GM13976 (cell line): ENCODE results near the gene CCDC88B.

Source experiments
- DNase-seq: peaks from one replicate; pipeline ENCODE4 v3.0.0; 2012; ENCODE audit warnings: low spot score
- CTCF ChIP-seq: IDR thresholded peaks from 2 replicates; pipeline ENCODE4 v1.5.1; 2012; ENCODE audit warnings: borderline replicate concordance, mild to moderate bottlenecking; ENCODE audit not compliant: insufficient read depth; ENCODE audit errors: extremely low read depth, missing control alignments, control extremely low read depth
- in situ Hi-C: fragments of 300-500 bp; cut with MboI; formaldehyde crosslinking; loops from one replicate; pipeline ENCODE4 v1.12.0; 2022; ENCODE audit warnings: low sequenced_read_pairs, mixed read lengths, inconsistent platforms; ENCODE audit not compliant: unreplicated experiment

Gene CCDC88B

GRCh38 chr11:64298966-64299846 is 40.8 kb upstream of the CCDC88B start:
- no peak for DNase-seq
- no peak for TF ChIP-seq CTCF
- in situ Hi-C loops: loop anchor here (25.0 kb wide), 1 partner anchor 312 kb away; the partner anchor contains the start of gene OTUB1

DNA sequence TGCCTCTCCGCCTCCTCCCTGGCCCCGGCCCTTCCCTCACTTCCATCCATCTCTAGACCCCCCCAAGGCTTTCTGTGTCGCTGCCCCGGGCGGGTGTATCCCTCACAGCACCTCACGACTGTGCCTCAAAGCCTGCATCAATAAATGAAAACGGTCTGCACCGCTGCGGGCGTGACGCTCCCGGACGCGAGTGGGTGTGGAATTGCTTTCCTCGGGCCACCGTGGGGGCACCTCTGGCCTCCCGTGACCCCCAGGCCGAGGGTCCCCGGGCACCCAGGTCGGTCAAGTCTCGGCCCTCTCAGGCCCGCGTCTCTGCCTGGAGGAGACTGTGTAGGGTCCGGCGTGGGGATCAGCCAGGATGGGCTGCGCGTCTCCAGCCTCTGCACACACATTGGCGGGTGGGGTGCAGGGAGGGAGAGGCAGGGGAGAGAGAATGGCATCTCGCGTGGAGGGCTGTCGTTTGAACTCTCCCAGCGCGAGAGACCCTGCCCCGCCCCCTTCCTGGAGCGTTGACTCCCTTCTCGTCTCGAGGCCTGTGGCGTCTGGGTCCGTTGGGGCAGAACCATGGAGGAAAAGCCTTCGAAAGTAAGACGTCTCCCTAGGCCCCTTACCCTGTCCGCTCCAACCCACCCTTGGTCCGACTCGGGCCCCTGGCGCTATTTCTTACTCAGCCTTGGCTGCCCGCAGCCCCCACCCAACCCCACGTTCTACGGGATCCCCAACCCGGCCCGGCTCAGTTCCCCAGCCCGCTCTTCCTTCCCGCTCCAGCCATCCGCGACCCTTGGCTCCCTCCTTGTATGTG is 40.0 kb upstream of the CCDC88B start, which contains the start of gene CATSPERZ:
TSS of gene CATSPERZ (plus strand) at position 512 of the 802 bp plus-strand sequence. CDS start at position 565, 53 bp downstream.
- no peak for TF ChIP-seq CTCF
- in situ Hi-C loops: loop anchor here (25.0 kb wide), 1 partner anchor 313 kb away; the partner anchor contains the start of gene OTUB1
- no peak for DNase-seq

- no peak for DNase-seq
- TF ChIP-seq CTCF: no peak
- in situ Hi-C loops: no loop called here
Observed at GRCh38 chr11:64303109-64304031, 36.6 kb upstream of the CCDC88B start.

- no peak for TF ChIP-seq CTCF
- no peak for DNase-seq
- in situ Hi-C loops: no loop called here
Observed at GRCh38 chr11:64304032-64304315, 36.0 kb upstream of the CCDC88B start.

DNA sequence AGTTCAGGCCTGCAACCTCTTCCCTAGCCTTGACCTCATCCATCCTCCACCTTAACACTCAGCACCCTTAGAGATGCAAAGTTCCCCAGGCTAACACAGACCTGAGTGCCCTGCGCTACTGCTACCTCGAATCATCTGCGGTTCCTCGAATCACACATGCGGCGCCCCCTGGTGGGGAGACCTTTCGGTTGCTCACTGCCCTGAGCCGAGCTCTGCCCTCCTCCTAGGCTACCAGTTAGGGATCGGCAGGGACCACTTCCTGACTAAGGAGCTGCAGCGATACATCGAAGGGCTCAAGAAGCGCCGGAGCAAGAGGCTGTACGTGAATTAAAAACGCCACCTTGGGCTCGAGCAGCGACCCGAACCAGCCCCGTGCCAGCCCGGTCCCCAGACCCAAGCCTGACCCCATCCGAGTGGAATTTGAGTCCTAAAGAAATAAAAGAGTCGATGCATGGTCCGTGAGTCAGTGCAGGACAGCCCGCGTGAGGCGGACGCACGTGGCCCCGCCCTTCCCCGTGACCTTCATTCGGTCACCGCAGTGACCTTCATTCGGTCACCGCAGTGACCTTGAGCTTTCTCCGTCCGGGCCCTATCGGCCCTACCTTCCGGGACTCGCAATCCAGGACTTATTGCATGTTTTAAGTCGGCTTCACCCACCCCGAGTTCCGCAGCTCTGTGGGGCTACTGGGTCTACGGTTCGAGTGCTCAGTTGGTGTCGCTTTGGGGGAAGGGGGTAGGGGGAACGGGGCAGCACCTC is 35.5 kb upstream of the CCDC88B start:
- DNase-seq: peak; percentile 88
- TF ChIP-seq CTCF: peak; percentile 88
- in situ Hi-C loops: no loop called here
